LNCAP (cell line): ENCODE measurements around the gene CDR2L.
A peak's percentile ranks its signal among the peaks of the same experiment; 100 is the strongest.

Source experiments
- CTCF ChIP-seq: fragments of 450-650 bp; IDR thresholded peaks from 2 replicates; pipeline ENCODE4 v1.5.1; 2017; ENCODE audit warnings: mild to moderate bottlenecking

Gene CDR2L

GRCh38 chr17:74954115-74954514, 33.3 kb upstream of the CDR2L start:
- TF ChIP-seq CTCF, result no peak

- no peak for TF ChIP-seq CTCF
Observed at GRCh38 chr17:74954665-74955421, 32.6 kb upstream of the CDR2L start.

- TF ChIP-seq CTCF, result no peak
Observed at GRCh38 chr17:74956093-74956492, 31.3 kb upstream of the CDR2L start.

- TF ChIP-seq CTCF, result peak; percentile 96
Observed at GRCh38 chr17:74957935-74958740, 29.3 kb upstream of the CDR2L start.

GRCh38 chr17:74959826-74960515, 27.5 kb upstream of the CDR2L start:
- TF ChIP-seq CTCF, result no peak

- peak; percentile 30; the same call in 1 of the 2 replicates for TF ChIP-seq CTCF
Observed at GRCh38 chr17:74960570-74961342, 26.7 kb upstream of the CDR2L start.
